NB4 (cell line): ENCODE data around the gene P4HA1.
"Not testable (repeated sequence)": the region's sequence is repeated elsewhere in the genome, so short reads cannot be mapped to it uniquely, and the experiment has no call there.

ENCODE experiments used
- DNase-seq: peaks from one replicate; pipeline ENCODE4 v3.0.0; 2010; ENCODE audit warnings: low read depth
- H3K4me3 ChIP-seq: one replicate; pipeline ENCODE4 v1.5.1; 2011; ENCODE audit warnings: mild to moderate bottlenecking, low read depth, low read length, moderate library complexity
- MYC ChIP-seq: IDR thresholded peaks from 2 replicates; pipeline ENCODE4 v1.6.1; 2011; ENCODE audit warnings: low read depth, low read length
- POLR2A ChIP-seq: IDR thresholded peaks from 2 replicates; pipeline ENCODE4 v1.6.1; 2011; ENCODE audit warnings: mild to moderate bottlenecking; ENCODE audit not compliant: insufficient read length; ENCODE audit errors: extremely low read depth
- TF ChIP-seq, protein P1 (sequence below): IDR thresholded peaks from 2 replicates; pipeline ENCODE4 v1.6.1; 2011; ENCODE audit warnings: low read depth, low read length
- TF ChIP-seq, protein P2 (sequence below): IDR thresholded peaks from one replicate; pipeline ENCODE4 v1.5.1; 2012; ENCODE audit warnings: low read depth, low read length

Gene P4HA1

GRCh38 chr10:73015779-73016178 is 80.9 kb downstream of the P4HA1 start:
- TF ChIP-seq, protein P1, sequence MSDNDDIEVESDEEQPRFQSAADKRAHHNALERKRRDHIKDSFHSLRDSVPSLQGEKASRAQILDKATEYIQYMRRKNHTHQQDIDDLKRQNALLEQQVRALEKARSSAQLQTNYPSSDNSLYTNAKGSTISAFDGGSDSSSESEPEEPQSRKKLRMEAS = no peak
- TF ChIP-seq MYC = no peak
- TF ChIP-seq, protein P2, sequence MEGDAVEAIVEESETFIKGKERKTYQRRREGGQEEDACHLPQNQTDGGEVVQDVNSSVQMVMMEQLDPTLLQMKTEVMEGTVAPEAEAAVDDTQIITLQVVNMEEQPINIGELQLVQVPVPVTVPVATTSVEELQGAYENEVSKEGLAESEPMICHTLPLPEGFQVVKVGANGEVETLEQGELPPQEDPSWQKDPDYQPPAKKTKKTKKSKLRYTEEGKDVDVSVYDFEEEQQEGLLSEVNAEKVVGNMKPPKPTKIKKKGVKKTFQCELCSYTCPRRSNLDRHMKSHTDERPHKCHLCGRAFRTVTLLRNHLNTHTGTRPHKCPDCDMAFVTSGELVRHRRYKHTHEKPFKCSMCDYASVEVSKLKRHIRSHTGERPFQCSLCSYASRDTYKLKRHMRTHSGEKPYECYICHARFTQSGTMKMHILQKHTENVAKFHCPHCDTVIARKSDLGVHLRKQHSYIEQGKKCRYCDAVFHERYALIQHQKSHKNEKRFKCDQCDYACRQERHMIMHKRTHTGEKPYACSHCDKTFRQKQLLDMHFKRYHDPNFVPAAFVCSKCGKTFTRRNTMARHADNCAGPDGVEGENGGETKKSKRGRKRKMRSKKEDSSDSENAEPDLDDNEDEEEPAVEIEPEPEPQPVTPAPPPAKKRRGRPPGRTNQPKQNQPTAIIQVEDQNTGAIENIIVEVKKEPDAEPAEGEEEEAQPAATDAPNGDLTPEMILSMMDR = no peak
- TF ChIP-seq POLR2A = no peak

GRCh38 chr10:73003822-73004221 is 92.8 kb downstream of the P4HA1 start:
- DNase-seq = no peak
- TF ChIP-seq POLR2A = no peak
- TF ChIP-seq, protein P2 = no peak
- no peak for TF ChIP-seq MYC
- TF ChIP-seq, protein P1 = no peak
- H3K4me3 ChIP-seq = no peak overlapping the region

More at GRCh38 chr10:73015779-73016178, 80.9 kb downstream of the P4HA1 start:
- no peak for DNase-seq
- no peak overlapping the region for H3K4me3 ChIP-seq

DNA sequence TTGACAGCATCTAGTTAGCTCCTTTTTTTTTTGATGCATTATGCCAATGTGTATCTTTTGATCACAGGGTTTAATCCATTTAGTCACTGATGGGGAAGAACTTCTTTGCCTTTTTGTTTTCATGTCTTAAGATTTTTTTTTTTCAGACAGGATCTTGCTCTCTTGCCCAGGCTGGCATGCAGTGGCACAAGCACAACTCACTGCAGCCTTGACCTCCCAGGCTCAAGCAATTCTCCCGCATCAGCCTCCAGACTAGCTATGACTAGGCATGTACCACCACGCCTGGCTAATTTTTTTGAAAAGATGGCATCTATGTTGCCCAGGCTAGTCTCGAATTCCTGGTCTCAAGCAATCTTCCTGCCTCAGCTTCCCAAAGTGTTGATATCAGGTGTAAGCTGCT is 95.7 kb downstream of the P4HA1 start:
- DNase-seq = no peak

GRCh38 chr10:72997099-72997498 is 99.6 kb downstream of the P4HA1 start:
- no peak overlapping the region for H3K4me3 ChIP-seq
- TF ChIP-seq, protein P1 = no peak
- TF ChIP-seq MYC = no peak
- TF ChIP-seq, protein P2 = no peak
- DNase-seq = no peak

More for the DNA sequence above, 95.7 kb downstream of the P4HA1 start:
- H3K4me3 ChIP-seq = no peak overlapping the region
- TF ChIP-seq POLR2A = no peak
- TF ChIP-seq, protein P1 = no peak
- TF ChIP-seq, protein P2 = no peak
- no peak for TF ChIP-seq MYC

GRCh38 chr10:72995459-72995858 is 101.2 kb downstream of the P4HA1 start:
- not testable (repeated sequence) for DNase-seq, H3K4me3 ChIP-seq

- DNase-seq, H3K4me3 ChIP-seq: not testable (repeated sequence)
Measured at GRCh38 chr10:72989771-72990170, 106.9 kb downstream of the P4HA1 start.

GRCh38 chr10:72984618-72985017 is 112.0 kb downstream of the P4HA1 start:
- DNase-seq, H3K4me3 ChIP-seq: not testable (repeated sequence)

GRCh38 chr10:72981882-72982529 is 114.7 kb downstream of the P4HA1 start:
- no peak for DNase-seq
- no peak for TF ChIP-seq MYC
- TF ChIP-seq, protein P2 = no peak
- no peak for TF ChIP-seq POLR2A
- no peak overlapping the region for H3K4me3 ChIP-seq
